GM18508 (cell line): Measurements from ENCODE around the gene TYK2.

ENCODE experiments used
- ATAC-seq: cut with Tn5 transposase; IDR thresholded peaks from one replicate; pipeline ENCODE4 v1.9.1; 2021; ENCODE audit warnings: moderate number of reproducible peaks; ENCODE audit not compliant: insufficient read depth, unreplicated experiment

Gene TYK2

GRCh38 chr19:10317045-10317856 lies 63.1 kb downstream of the TYK2 start:
- no peak for ATAC-seq

DNA sequence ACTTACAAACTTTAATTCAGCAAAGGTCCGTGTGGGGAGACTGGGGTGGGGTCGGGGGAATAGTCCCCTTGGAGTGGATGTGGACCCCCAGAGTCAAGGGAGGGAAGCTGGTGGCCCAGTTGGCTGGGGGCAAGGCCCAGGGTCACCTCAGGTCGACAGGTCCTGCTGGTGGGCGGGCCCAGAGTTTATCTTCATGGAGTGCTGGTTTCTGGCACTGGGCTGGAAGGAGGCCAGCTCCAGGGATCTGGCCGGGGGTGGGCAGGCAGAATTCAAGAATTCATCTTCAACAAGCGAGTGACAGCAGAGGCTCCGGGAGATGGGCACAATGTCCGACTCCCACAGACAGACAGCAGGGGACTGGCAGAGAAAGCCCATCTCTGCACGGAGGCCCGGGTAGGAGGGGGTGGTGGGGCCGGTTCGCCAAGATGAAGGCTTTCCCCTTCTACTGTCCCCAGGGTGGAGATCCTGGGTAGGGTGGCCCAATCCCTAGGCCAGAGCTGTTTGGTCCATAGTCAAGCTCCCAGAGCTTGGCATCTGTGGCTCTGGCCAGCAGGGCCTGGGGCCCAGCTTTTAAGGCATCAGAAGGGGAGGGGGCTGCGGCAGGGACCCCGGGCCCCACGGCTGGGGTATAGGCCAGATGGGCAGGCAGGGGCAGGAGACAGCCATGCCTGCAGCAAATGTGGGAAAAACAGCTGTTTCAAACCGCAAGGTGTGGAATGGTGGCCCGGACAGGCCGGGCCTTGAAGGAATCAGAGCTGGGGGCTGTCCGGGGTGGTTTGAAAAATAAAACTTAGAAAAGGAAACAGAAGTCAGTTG lies 63.9 kb downstream of the TYK2 start:
- no peak for ATAC-seq

GRCh38 chr19:10315335-10316214 lies 64.8 kb downstream of the TYK2 start, which contains the start of gene FDX2:
Gene FDX2, minus strand, starts transcription at chr19:10316015. Its CDS starts 19 bp downstream, at chr19:10315996.
- no peak for ATAC-seq

GRCh38 chr19:10309423-10309822 lies 70.9 kb downstream of the TYK2 start, which contains the start of gene ZGLP1:
Gene ZGLP1, minus strand, starts transcription at chr19:10309815.
- no peak for ATAC-seq

- no peak for ATAC-seq
Measured at GRCh38 chr19:10306327-10306726, 74.0 kb downstream of the TYK2 start.

GRCh38 chr19:10305139-10305806 lies 75.1 kb downstream of the TYK2 start:
- no peak for ATAC-seq
